PFSK-1 (cell line): ENCODE data around the gene FAM168A.

Experiments
- POLR2AphosphoS5 ChIP-seq: IDR thresholded peaks from 2 replicates; pipeline ENCODE4 v1.6.1; 2012; ENCODE audit warnings: low read depth, mild to moderate bottlenecking, control low read depth, low read length, moderate library complexity
- SIN3A ChIP-seq: IDR thresholded peaks from 2 replicates; pipeline ENCODE4 v1.6.1; 2012; ENCODE audit warnings: mild to moderate bottlenecking, low read length, moderate library complexity, borderline replicate concordance; ENCODE audit not compliant: insufficient read depth
- TAF1 ChIP-seq: IDR thresholded peaks from 2 replicates; pipeline ENCODE4 v1.6.1; 2012; ENCODE audit warnings: low read length, control low read depth, borderline replicate concordance; ENCODE audit not compliant: insufficient read depth

DNA sequence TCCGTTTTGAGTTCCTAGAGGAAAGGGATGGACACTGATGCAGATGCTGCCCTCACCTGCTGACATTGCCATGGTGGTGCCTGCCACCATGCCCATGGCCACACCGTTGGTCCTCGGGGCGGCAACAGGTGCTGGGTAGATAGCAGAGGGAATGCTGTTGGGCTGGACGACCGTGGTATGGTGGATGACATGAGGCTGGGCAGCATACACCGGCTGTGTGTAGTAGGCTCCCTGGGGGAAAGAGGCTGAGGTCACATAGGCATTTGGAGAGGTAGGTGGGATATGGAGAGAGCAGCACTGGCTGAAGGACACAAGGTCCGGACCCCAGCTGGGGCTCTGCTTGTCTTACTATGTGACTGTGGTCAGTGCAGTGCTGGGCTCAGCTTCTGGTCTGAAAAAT, 188.5 kb downstream of the FAM168A start:
- TF ChIP-seq POLR2AphosphoS5 (no peak), SIN3A (no peak), TAF1 (no peak)
